ENCODE data around the gene COLEC12. TPM values are rescaled to one million over a fixed set of nuclear protein-coding genes. Genes with fewer than 3 reads are reported as not detected.

The COLEC12 gene
- total and polyA plus RNA-seq, 2 donors (not counting 3 experiments of a cell fraction or from before 2014, with no cell fraction given), result 8.0 to 17.1 TPM

DNA sequence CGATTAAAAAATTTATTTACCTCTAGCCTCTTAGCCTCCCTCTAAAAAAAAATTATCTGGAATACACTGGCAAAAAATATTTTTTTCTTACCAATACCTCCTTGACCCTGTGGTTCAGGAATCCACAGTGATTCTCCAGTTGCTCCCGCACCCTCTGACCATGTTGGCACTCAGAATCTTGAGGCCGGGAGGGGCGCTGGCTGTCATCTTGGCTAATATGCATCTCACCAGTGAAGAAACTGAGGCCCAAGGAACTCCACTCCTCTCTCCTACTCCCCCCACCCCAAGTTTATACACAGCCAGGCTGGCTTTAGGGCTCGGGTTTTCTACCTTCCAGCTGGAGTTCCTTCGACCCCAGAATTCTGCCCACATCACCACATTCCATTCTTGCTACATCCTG is 134.8 kb downstream of the COLEC12 start:
- TF ChIP-seq POLR2A (IDR thresholded peaks at IDR 0.05; ENCODE audit: low read depth, low read length) (no peak), POLR2AphosphoS5 (IDR thresholded peaks at IDR 0.05; ENCODE audit: insufficient read depth, low read depth, low read length) (no peak), MYC (IDR thresholded peaks at IDR 0.05; ENCODE audit: low read depth, low read length) (no peak), JUN (IDR thresholded peaks at IDR 0.05; ENCODE audit: borderline replicate concordance, insufficient read depth, insufficient read length, low read depth) (no peak), FOS (IDR thresholded peaks at IDR 0.05; ENCODE audit: borderline replicate concordance, insufficient read depth, low read length) (no peak), GATA2 (IDR thresholded peaks at IDR 0.05; ENCODE audit: insufficient read depth, insufficient read length, low read depth, low read length) (no peak), EZH2 (IDR thresholded peaks at IDR 0.05; ENCODE audit: borderline replicate concordance, low read depth, low read length, severe bottlenecking) (no peak)
- TF ChIP-seq, protein P1, sequence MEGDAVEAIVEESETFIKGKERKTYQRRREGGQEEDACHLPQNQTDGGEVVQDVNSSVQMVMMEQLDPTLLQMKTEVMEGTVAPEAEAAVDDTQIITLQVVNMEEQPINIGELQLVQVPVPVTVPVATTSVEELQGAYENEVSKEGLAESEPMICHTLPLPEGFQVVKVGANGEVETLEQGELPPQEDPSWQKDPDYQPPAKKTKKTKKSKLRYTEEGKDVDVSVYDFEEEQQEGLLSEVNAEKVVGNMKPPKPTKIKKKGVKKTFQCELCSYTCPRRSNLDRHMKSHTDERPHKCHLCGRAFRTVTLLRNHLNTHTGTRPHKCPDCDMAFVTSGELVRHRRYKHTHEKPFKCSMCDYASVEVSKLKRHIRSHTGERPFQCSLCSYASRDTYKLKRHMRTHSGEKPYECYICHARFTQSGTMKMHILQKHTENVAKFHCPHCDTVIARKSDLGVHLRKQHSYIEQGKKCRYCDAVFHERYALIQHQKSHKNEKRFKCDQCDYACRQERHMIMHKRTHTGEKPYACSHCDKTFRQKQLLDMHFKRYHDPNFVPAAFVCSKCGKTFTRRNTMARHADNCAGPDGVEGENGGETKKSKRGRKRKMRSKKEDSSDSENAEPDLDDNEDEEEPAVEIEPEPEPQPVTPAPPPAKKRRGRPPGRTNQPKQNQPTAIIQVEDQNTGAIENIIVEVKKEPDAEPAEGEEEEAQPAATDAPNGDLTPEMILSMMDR (IDR thresholded peaks at IDR 0.05; ENCODE audit: extremely low read depth in 1 of 2, insufficient read depth in 1 of 2, low read depth in 1 of 2, low read length in 2 of 2), result no peak
- TF ChIP-seq, protein P2, sequence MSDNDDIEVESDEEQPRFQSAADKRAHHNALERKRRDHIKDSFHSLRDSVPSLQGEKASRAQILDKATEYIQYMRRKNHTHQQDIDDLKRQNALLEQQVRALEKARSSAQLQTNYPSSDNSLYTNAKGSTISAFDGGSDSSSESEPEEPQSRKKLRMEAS (IDR thresholded peaks at IDR 0.05; ENCODE audit: insufficient read depth, insufficient read length), result no peak
- H3K9me1 ChIP-seq (replicated peaks; ENCODE audit: control insufficient read depth, extremely low read depth, insufficient read depth, low read length), result no peaks in the 10 kb centered on the region
- no peaks in the 10 kb centered on the region for H4K20me1 ChIP-seq (replicated peaks; ENCODE audit: control insufficient read depth, extremely low read depth, insufficient read depth, low read length)
- H3K79me2 ChIP-seq (ENCODE audit: control insufficient read depth, insufficient read depth, low read length), result no peaks in the 10 kb centered on the region
- no peak overlapping the region for H3K4me2 ChIP-seq (ENCODE audit: insufficient read depth, low read length)
- no TSS peak for BruUV-seq (replicated peaks)
- CTCF ChIA-PET, result no interaction called here
- no peaks in the 10 kb centered on the region for H3K9me3 ChIP-seq (replicated peaks; ENCODE audit: control insufficient read depth, insufficient read depth, low read length)
- intact Hi-C loops (cut with micrococcal nuclease), result no loop called here
- no peaks in the 10 kb centered on the region for H3K4me1 ChIP-seq (ENCODE audit: control insufficient read depth, extremely low read depth, insufficient read depth, low read length)
- H3K36me3 ChIP-seq (ENCODE audit: control insufficient read depth in 2 of 2, extremely low read depth in 1 of 2, insufficient read depth in 2 of 2, low read length in 2 of 2), result no peaks in the 10 kb centered on the region
- no peak overlapping the region for H3K9ac ChIP-seq (replicated peaks; ENCODE audit: extremely low read depth, insufficient read depth, low read length)
- H3K27me3 ChIP-seq (ENCODE audit: control insufficient read depth in 2 of 2, insufficient read depth in 2 of 2, low read length in 2 of 2), result no peaks in the 10 kb centered on the region
- POLR2A ChIA-PET, result no interaction called here
- H3K27ac ChIP-seq (ENCODE audit: insufficient read depth, low read depth, low read length), result no peak overlapping the region
- DNase-seq (ENCODE audit: low read depth, low spot score), result no peak
- no peak overlapping the region for H2AFZ ChIP-seq (ENCODE audit: low read depth, low read length)
- FAIRE-seq, result no peak
- dilution Hi-C loops (cut with MboI; ENCODE audit: extremely low pct_ligation_motif_present, low sequenced_read_pairs), result no loop called here
- no peak overlapping the region for H3K4me3 ChIP-seq (replicated peaks in 1 of 3; ENCODE audit: insufficient read depth in 1 of 3, low read depth in 1 of 3, low read length in 3 of 3)
